ENCODE results near the gene RYR2. TPM values are rescaled to one million over a fixed set of nuclear protein-coding genes. Genes with fewer than 3 reads are reported as not detected.

RYR2 gene
- total RNA-seq, 2 experiments from 2014 or later: not detected

- no peaks in the 10 kb centered on the region for H3K4me1 Mint-ChIP-seq
- no peak for DNase-seq
- H3K9me3 Mint-ChIP-seq: no peaks in the 10 kb centered on the region
- ChIA-PET CTCF (interaction anchor here (0.6 kb wide), 1 partner anchor 98 kb away, joined by 3 read pairs; no protein-coding TSS in a partner anchor), POLR2A (no interaction called here)
- no peaks in the 10 kb centered on the region for H3K36me3 Mint-ChIP-seq (ENCODE audit: low read depth)
- H3K4me3 Mint-ChIP-seq: no peak overlapping the region
- no peaks in the 10 kb centered on the region for H3K27me3 Mint-ChIP-seq
- H3K27ac Mint-ChIP-seq: no peak overlapping the region
Measured at GRCh38 chr1:237183963-237184540, 142.1 kb downstream of the RYR2 start.

- Mint-ChIP-seq H3K27ac (no peak overlapping the region), H3K4me3 (no peak overlapping the region), H3K36me3 (ENCODE audit: low read depth) (no peaks in the 10 kb centered on the region), H3K27me3 (no peaks in the 10 kb centered on the region), H3K9me3 (no peaks in the 10 kb centered on the region), H3K4me1 (no peaks in the 10 kb centered on the region)
- ChIA-PET CTCF (no interaction called here), POLR2A (no interaction called here)
- DNase-seq: no peak
Measured at GRCh38 chr1:237186675-237187074, 144.7 kb downstream of the RYR2 start.

DNA sequence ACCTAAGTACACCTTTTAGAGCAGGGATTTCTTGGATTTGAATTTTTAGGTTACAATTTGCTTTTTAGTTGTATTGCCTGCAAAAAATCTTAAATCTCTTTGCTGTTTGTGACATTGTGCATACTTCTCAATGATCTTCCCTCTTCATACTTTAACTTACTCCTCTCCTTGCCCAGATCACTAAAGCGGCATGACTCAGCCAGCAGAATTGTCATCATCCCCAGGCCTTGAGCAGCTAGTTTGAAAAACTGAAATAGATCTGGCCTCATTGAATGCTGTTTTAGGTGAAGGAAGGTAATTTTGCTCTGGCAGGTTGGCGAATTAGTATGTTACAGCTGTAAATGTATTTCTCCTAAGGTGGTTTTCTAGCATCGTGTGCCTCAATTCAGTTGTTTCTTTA, 145.9 kb downstream of the RYR2 start:
- H3K36me3 Mint-ChIP-seq (ENCODE audit: low read depth): no peaks in the 10 kb centered on the region
- CTCF ChIA-PET: no interaction called here
- H3K27me3 Mint-ChIP-seq: no peaks in the 10 kb centered on the region
- DNase-seq: no peak
- H3K4me1 Mint-ChIP-seq: no peaks in the 10 kb centered on the region
- POLR2A ChIA-PET: no interaction called here
- H3K9me3 Mint-ChIP-seq: no peaks in the 10 kb centered on the region
- H3K27ac Mint-ChIP-seq: no peak overlapping the region
- no peak overlapping the region for H3K4me3 Mint-ChIP-seq

DNA sequence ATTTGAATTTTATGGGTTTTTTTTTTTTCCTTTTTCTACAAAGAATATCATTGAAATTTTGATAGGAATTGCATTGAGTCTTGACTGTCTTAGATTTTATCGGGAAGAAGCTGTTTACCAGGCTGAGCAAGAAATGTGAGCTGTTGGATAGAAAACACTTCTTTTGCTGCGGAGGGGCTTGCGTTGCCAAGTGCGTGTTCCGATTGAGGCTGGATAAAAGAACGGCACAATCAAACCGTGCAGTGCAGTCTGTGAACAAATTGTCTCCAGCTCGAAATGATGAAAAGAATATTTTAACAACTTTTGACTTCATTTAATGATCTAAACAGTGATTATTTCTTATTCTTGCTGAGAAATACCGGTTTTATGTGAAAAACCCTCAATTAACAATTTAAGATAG, 149.4 kb downstream of the RYR2 start:
- Mint-ChIP-seq H3K4me3 (no peak overlapping the region), H3K36me3 (ENCODE audit: low read depth) (no peaks in the 10 kb centered on the region), H3K9me3 (no peaks in the 10 kb centered on the region), H3K4me1 (no peaks in the 10 kb centered on the region), H3K27ac (no peak overlapping the region), H3K27me3 (no peaks in the 10 kb centered on the region)
- DNase-seq: no peak
- ChIA-PET CTCF (interaction anchor here (0.7 kb wide), 1 partner anchor 41 kb away, joined by 3 read pairs; no protein-coding TSS in a partner anchor), POLR2A (no interaction called here)

DNA sequence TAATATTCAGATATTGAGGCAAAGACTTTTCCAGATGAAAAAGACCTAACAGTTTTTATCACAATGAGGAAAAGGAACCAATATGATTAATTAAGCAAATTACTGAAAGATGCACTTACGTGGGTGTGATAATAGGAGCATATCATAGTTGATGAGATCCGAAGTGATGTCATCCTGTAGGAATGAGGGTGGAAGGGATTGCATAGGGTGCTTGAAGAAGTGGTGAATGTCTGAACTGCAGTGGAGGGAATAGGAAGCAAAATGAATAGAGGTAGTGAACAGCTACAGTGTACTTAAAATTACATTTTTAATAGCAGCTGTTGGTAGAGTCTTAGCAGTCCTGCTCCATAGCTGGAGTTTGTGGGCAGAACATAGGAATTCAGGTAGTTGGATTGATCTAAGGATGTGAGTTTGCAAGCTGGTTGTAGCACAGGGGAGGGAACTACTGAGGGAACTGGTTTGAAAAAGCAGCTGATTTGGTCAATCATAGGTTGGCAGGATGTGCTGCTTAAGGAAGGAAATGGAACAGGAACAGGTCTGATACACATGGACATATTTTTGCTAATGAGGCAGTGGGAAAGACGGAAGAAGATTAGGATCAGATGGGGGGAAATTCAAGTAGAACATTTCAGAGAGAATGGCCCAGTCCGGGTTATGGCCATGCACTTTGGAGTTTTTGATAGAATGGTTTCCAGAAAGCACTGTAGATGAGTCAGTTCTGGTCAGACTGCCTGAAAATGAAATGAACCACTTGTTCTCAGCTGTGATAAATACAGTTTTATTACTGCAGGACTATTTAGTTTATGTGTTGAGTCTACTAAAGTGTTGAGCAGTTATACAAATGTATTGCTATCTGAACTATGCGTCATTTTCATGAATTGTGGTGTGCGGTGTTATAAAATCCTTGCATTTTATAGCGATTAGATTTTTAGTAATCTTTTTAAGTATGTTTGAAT, 155.8 kb downstream of the RYR2 start:
- ChIA-PET POLR2A (no interaction called here), CTCF (no interaction called here)
- Mint-ChIP-seq H3K27me3 (peaks cover 1% of the 10 kb centered on the region), H3K9me3 (no peaks in the 10 kb centered on the region), H3K4me1 (no peaks in the 10 kb centered on the region), H3K36me3 (ENCODE audit: low read depth) (no peaks in the 10 kb centered on the region), H3K27ac (no peak overlapping the region), H3K4me3 (no peak overlapping the region)
- no peak for DNase-seq

GRCh38 chr1:237199026-237199425, 157.0 kb downstream of the RYR2 start:
- no peak overlapping the region for H3K27ac Mint-ChIP-seq
- POLR2A ChIA-PET: no interaction called here
- peaks cover 1% of the 10 kb centered on the region for H3K27me3 Mint-ChIP-seq
- no peak overlapping the region for H3K4me3 Mint-ChIP-seq
- H3K4me1 Mint-ChIP-seq: no peaks in the 10 kb centered on the region
- CTCF ChIA-PET: no interaction called here
- no peaks in the 10 kb centered on the region for H3K36me3 Mint-ChIP-seq (ENCODE audit: low read depth)
- DNase-seq: no peak
- H3K9me3 Mint-ChIP-seq: no peaks in the 10 kb centered on the region

- Mint-ChIP-seq H3K9me3 (no peaks in the 10 kb centered on the region), H3K4me3 (no peak overlapping the region), H3K36me3 (ENCODE audit: low read depth) (no peaks in the 10 kb centered on the region), H3K27me3 (peaks cover 1% of the 10 kb centered on the region), H3K4me1 (no peaks in the 10 kb centered on the region), H3K27ac (no peak overlapping the region)
- ChIA-PET POLR2A (no interaction called here), CTCF (no interaction called here)
- no peak for DNase-seq
Measured at GRCh38 chr1:237201155-237201554, 159.2 kb downstream of the RYR2 start.

DNA sequence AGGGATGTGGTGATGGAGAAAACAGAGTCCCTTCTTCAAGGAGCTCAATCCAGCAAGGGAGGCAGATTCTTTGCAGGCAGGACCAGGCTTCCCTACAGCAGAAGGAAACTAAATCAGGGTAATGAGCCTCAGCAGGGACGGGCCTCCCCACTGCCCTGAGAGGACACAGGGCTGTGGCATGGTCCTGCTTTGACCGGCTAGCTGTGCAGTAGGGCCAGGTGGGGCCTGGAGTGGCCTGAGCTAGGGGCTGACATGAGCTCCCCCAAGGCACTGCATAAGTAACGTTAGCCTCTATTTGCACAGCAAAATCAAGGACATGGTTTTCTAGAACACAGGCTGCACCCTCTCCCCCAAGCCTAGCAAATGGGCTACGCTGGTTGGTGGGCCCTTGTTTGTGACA, 162.9 kb downstream of the RYR2 start:
- no peaks in the 10 kb centered on the region for H3K36me3 Mint-ChIP-seq (ENCODE audit: low read depth)
- no peaks in the 10 kb centered on the region for H3K27me3 Mint-ChIP-seq
- no peak overlapping the region for H3K4me3 Mint-ChIP-seq
- H3K27ac Mint-ChIP-seq: no peak overlapping the region
- ChIA-PET CTCF (no interaction called here), POLR2A (no interaction called here)
- no peaks in the 10 kb centered on the region for H3K9me3 Mint-ChIP-seq
- no peaks in the 10 kb centered on the region for H3K4me1 Mint-ChIP-seq
- DNase-seq: no peak

DNA sequence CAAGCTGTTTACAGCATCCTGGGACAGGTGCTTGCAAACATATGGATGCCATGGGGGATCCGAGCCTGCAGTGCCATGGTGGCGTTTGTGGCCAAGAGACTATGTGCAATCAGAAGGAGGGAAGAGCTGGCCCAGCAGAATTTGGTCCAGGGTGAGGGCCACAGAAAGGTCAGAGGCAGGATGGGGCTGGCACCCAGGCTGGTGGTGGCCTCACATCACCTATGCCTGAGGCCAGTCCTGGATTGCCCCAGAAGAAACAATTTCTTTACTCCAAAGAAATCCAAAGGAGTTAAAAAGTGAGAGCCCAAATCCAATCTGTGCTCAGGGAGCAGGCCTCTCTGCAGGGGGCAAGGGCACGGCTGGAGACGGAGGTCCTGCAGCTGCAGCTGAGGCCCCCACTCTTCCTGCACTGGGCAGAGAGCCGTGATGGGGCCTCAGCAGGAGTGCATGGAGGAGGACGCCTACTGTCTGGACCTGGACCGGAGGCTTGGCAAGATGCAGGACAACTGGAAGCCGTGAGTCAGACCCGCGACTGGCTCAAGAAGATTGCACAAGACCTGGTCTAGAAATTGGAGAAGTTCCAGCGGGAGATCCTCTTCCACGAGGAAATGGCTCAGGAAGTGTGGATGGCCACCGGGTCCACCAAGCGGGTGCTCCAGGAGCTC, 163.5 kb downstream of the RYR2 start:
- POLR2A ChIA-PET: no interaction called here
- CTCF ChIA-PET: no interaction called here
- DNase-seq: no peak
- Mint-ChIP-seq H3K27me3 (no peaks in the 10 kb centered on the region), H3K4me1 (no peaks in the 10 kb centered on the region), H3K36me3 (ENCODE audit: low read depth) (no peaks in the 10 kb centered on the region), H3K9me3 (no peaks in the 10 kb centered on the region), H3K4me3 (no peak overlapping the region), H3K27ac (no peak overlapping the region)

GRCh38 chr1:237206065-237206414, 164.1 kb downstream of the RYR2 start:
- CTCF ChIA-PET: no interaction called here
- POLR2A ChIA-PET: no interaction called here
- no peak for DNase-seq
- Mint-ChIP-seq H3K4me1 (no peaks in the 10 kb centered on the region), H3K27ac (no peak overlapping the region), H3K4me3 (no peak overlapping the region), H3K27me3 (no peaks in the 10 kb centered on the region), H3K36me3 (ENCODE audit: low read depth) (no peaks in the 10 kb centered on the region), H3K9me3 (no peaks in the 10 kb centered on the region)

- CTCF ChIA-PET: no interaction called here
- Mint-ChIP-seq H3K36me3 (ENCODE audit: low read depth) (no peaks in the 10 kb centered on the region), H3K4me3 (no peak overlapping the region), H3K9me3 (no peaks in the 10 kb centered on the region), H3K27ac (no peak overlapping the region), H3K4me1 (no peaks in the 10 kb centered on the region), H3K27me3 (no peaks in the 10 kb centered on the region)
- POLR2A ChIA-PET: no interaction called here
- DNase-seq: no peak
Measured at GRCh38 chr1:237211031-237211430, 169.0 kb downstream of the RYR2 start.

DNA sequence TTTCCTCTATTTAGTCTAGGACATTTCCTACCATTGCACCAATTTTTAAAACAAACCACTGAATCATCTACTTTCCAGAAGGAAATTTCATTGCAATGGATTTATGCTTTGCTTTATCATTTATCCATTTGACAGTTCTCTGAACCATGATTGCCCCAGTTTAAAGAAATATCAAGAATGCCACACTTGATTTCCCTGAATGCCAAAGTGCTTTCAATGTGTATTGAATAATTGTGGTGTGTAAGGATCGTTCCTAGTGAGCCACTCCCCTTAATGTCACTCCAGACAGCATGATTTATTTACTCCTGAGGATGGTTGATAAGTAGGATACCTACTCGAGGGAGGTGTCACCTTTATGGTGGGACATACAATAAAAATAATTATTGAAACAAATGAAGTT, 169.6 kb downstream of the RYR2 start:
- no peak for DNase-seq
- POLR2A ChIA-PET: no interaction called here
- Mint-ChIP-seq H3K4me3 (no peak overlapping the region), H3K9me3 (no peaks in the 10 kb centered on the region), H3K27ac (no peak overlapping the region), H3K4me1 (no peaks in the 10 kb centered on the region), H3K27me3 (no peaks in the 10 kb centered on the region), H3K36me3 (ENCODE audit: low read depth) (no peaks in the 10 kb centered on the region)
- CTCF ChIA-PET: no interaction called here

GRCh38 chr1:237219751-237220642, 178.0 kb downstream of the RYR2 start:
- POLR2A ChIA-PET: no interaction called here
- Mint-ChIP-seq H3K27me3 (no peaks in the 10 kb centered on the region), H3K36me3 (ENCODE audit: low read depth) (no peaks in the 10 kb centered on the region), H3K9me3 (no peaks in the 10 kb centered on the region), H3K4me1 (no peaks in the 10 kb centered on the region), H3K4me3 (no peak overlapping the region), H3K27ac (no peak overlapping the region)
- CTCF ChIA-PET: no interaction called here
- DNase-seq: no peak

Data from activated CD4-positive, alpha-beta T cell treated with anti-CD3 and anti-CD28 coated beads, Interleukin-2, amount 10 ng/mL, durations not matched to agents 7 days and 5 days (primary cell).